Skeletal muscle satellite cell (primary cell): ENCODE results near the gene PRKCZ.

Experiments
- H3K27me3 ChIP-seq: 2 replicates; pipeline ENCODE4 v1.7.0; 2013; ENCODE audit warnings: low read length; ENCODE audit not compliant: control insufficient read depth, insufficient read depth
- H3K36me3 ChIP-seq: 2 replicates; pipeline ENCODE4 v1.7.0; 2013; ENCODE audit warnings: mild to moderate bottlenecking, control low read depth, low read length; ENCODE audit not compliant: insufficient read depth
- H3K4me1 ChIP-seq: 2 replicates; pipeline ENCODE4 v1.7.0; 2013; ENCODE audit warnings: low read length; ENCODE audit not compliant: control insufficient read depth, insufficient read depth
- H3K4me2 ChIP-seq: 2 replicates; pipeline ENCODE4 v1.7.0; 2013; ENCODE audit warnings: mild to moderate bottlenecking, low read length
- H3K4me3 ChIP-seq: 2 replicates; pipeline ENCODE4 v1.7.0; 2013; ENCODE audit warnings: low read length
- H3K9ac ChIP-seq: 2 replicates; pipeline ENCODE4 v1.7.0; 2013; ENCODE audit warnings: mild to moderate bottlenecking, low read depth, low read length, moderate library complexity
- H3K9me3 ChIP-seq: replicated peaks from 2 replicates; pipeline ENCODE4 v1.7.0; 2013; ENCODE audit warnings: mild to moderate bottlenecking, control low read depth, low read length

PRKCZ gene

GRCh38 chr1:2125350-2126211 is 75.4 kb downstream of the PRKCZ start:
- H3K4me2 ChIP-seq: no peak overlapping the region

GRCh38 chr1:2126331-2127186 is 76.3 kb downstream of the PRKCZ start:
- Histone ChIP-seq H3K36me3 (no peaks in the 10 kb centered on the region), H3K9me3 (no peaks in the 10 kb centered on the region), H3K4me3 (no peak overlapping the region), H3K27me3 (peaks cover 24% of the 10 kb centered on the region), H3K9ac (no peak overlapping the region), H3K4me1 (no peaks in the 10 kb centered on the region), H3K4me2 (no peak overlapping the region)

More at GRCh38 chr1:2125350-2126211, 75.4 kb downstream of the PRKCZ start:
- no peaks in the 10 kb centered on the region for H3K9me3 ChIP-seq
- H3K9ac ChIP-seq: no peak overlapping the region
- H3K36me3 ChIP-seq: no peaks in the 10 kb centered on the region
- peaks cover 24% of the 10 kb centered on the region for H3K27me3 ChIP-seq
- H3K4me3 ChIP-seq: no peak overlapping the region
- no peaks in the 10 kb centered on the region for H3K4me1 ChIP-seq

GRCh38 chr1:2127187-2128145 is 77.3 kb downstream of the PRKCZ start:
- H3K4me3 ChIP-seq: no peak overlapping the region
- H3K36me3 ChIP-seq: no peaks in the 10 kb centered on the region
- H3K9ac ChIP-seq: no peak overlapping the region

GRCh38 chr1:2128189-2128901 is 78.1 kb downstream of the PRKCZ start:
- Histone ChIP-seq H3K36me3 (no peaks in the 10 kb centered on the region), H3K9ac (no peak overlapping the region), H3K4me1 (peaks cover 11% of the 10 kb centered on the region)

More at GRCh38 chr1:2127187-2128145, 77.3 kb downstream of the PRKCZ start:
- H3K27me3 ChIP-seq: peaks cover 24% of the 10 kb centered on the region
- H3K4me1 ChIP-seq: peaks cover 7% of the 10 kb centered on the region
- no peaks in the 10 kb centered on the region for H3K9me3 ChIP-seq
- no peak overlapping the region for H3K4me2 ChIP-seq

GRCh38 chr1:2129256-2129943 is 79.2 kb downstream of the PRKCZ start:
- H3K4me3 ChIP-seq: no peak overlapping the region
- no peak overlapping the region for H3K4me2 ChIP-seq
- H3K9ac ChIP-seq: no peak overlapping the region
- peaks cover 15% of the 10 kb centered on the region for H3K4me1 ChIP-seq
- no peaks in the 10 kb centered on the region for H3K36me3 ChIP-seq
- no peaks in the 10 kb centered on the region for H3K9me3 ChIP-seq
- H3K27me3 ChIP-seq: peaks cover 24% of the 10 kb centered on the region

More at GRCh38 chr1:2128189-2128901, 78.1 kb downstream of the PRKCZ start:
- Histone ChIP-seq H3K27me3 (peaks cover 24% of the 10 kb centered on the region), H3K4me2 (no peak overlapping the region), H3K4me3 (no peak overlapping the region), H3K9me3 (no peaks in the 10 kb centered on the region)

GRCh38 chr1:2130156-2130555 is 79.9 kb downstream of the PRKCZ start:
- no peak overlapping the region for H3K4me3 ChIP-seq
- H3K27me3 ChIP-seq: peaks cover 24% of the 10 kb centered on the region
- H3K9ac ChIP-seq: no peak overlapping the region
- H3K9me3 ChIP-seq: no peaks in the 10 kb centered on the region
- H3K4me2 ChIP-seq: no peak overlapping the region
- H3K4me1 ChIP-seq: peaks cover 15% of the 10 kb centered on the region
- H3K36me3 ChIP-seq: no peaks in the 10 kb centered on the region

GRCh38 chr1:2130871-2131289 is 80.7 kb downstream of the PRKCZ start:
- peaks cover 15% of the 10 kb centered on the region for H3K4me1 ChIP-seq
- no peaks in the 10 kb centered on the region for H3K36me3 ChIP-seq
- H3K9ac ChIP-seq: no peak overlapping the region
- no peak overlapping the region for H3K4me3 ChIP-seq
- peaks cover 29% of the 10 kb centered on the region for H3K27me3 ChIP-seq
- H3K4me2 ChIP-seq: no peak overlapping the region
- no peaks in the 10 kb centered on the region for H3K9me3 ChIP-seq

GRCh38 chr1:2132222-2133038 is 82.2 kb downstream of the PRKCZ start:
- Histone ChIP-seq H3K4me3 (peak overlapping the region; percentile 70), H3K27me3 (peaks cover 38% of the 10 kb centered on the region), H3K36me3 (no peaks in the 10 kb centered on the region), H3K4me1 (peaks cover 15% of the 10 kb centered on the region), H3K9me3 (no peaks in the 10 kb centered on the region), H3K9ac (peak overlapping the region; percentile 76), H3K4me2 (peak overlapping the region; percentile 94)

- H3K4me1 ChIP-seq: peaks cover 15% of the 10 kb centered on the region
- H3K4me2 ChIP-seq: peak overlapping the region; percentile 94
- peaks cover 38% of the 10 kb centered on the region for H3K27me3 ChIP-seq
- no peaks in the 10 kb centered on the region for H3K36me3 ChIP-seq
- H3K4me3 ChIP-seq: peak overlapping the region; percentile 70
- H3K9me3 ChIP-seq: no peaks in the 10 kb centered on the region
- peak overlapping the region; percentile 76 for H3K9ac ChIP-seq
Observed at GRCh38 chr1:2133039-2133878, 83.0 kb downstream of the PRKCZ start.
